K562 (cell line): ENCODE data around the gene SRCAP. TPM values are rescaled to one million over a fixed set of nuclear protein-coding genes. Genes with fewer than 3 reads are reported as not detected.
A peak's percentile ranks its signal among the peaks of the same experiment; 100 is the strongest.

Source experiments
- ATAC-seq: fragments of 200-7000 bp; cut with Tn5 transposase; 3 replicates; pipeline ENCODE4 v1.9.1; 2020; ENCODE audit warnings: moderate library complexity
- BruUV-seq: library from RNA; stranded (reverse); fragments of 400-500 nt; replicated peaks from 2 replicates; lab custom pipeline; 2021; lab: Mats Ljungman, UMichigan
- CTCF ChIA-PET: fragments of 300-600 bp; formaldehyde crosslinking; extraction: SDS; loops from one replicate; lab custom pipeline; 2021; ENCODE audit warnings: low intra/inter-chr PET ratio; lab: Yijun Ruan, JAX
- POLR2A ChIA-PET: fragments of 300-600, 350-650 bp; sonication (Branson Sonifier 250); formaldehyde crosslinking; extraction: SDS; loops from one replicate; lab custom pipeline; 2021; ENCODE audit warnings: antibody characterized with exemption, inconsistent platforms; lab: Yijun Ruan, JAX
- DNase-seq, 4 experiments: peaks; one replicate each; pipeline versions ENCODE4 v3.0.0 to v3.0.0-alpha.2; 2011 to 2018; ENCODE audit warnings: low spot score in 3 of 4, mixed read lengths in 3 of 4; ENCODE audit errors: extremely low read depth in 1 of 4
- FAIRE-seq: peaks from 2 replicates; lab custom pipeline; 2011; peaks lifted over from hg19 to GRCh38; lab: Jason Lieb, UNC
- H2AFZ ChIP-seq: 2 replicates; pipeline ENCODE4 v1.6.0; 2011; ENCODE audit warnings: low read depth, low read length, control low read depth, inconsistent platforms
- H3K27ac ChIP-seq: fragments of 200-600 bp; 3 replicates; pipeline ENCODE4 v1.8.0; 2011; ENCODE audit warnings: low read depth, mild to moderate bottlenecking, control low read depth, inconsistent platforms, low read length, moderate library complexity, mixed read lengths; ENCODE audit errors: extremely low read depth
- H3K27me3 ChIP-seq, 2 experiments: fragments of 300-600 bp in 1 of 2; 2 replicates in 1 of 2; 3 replicates in 1 of 2; pipeline versions ENCODE4 v1.6.0 to v1.8.0; 2011; ENCODE audit warnings: inconsistent platforms in 2 of 2, low read length in 2 of 2, mild to moderate bottlenecking in 1 of 2, mixed read lengths in 1 of 2, moderate library complexity in 1 of 2; ENCODE audit not compliant: control insufficient read depth in 2 of 2, insufficient read depth in 2 of 2
- H3K36me3 ChIP-seq: fragments of 300-600 bp; 3 replicates; pipeline ENCODE4 v1.8.0; 2011; ENCODE audit warnings: mild to moderate bottlenecking, low read length, inconsistent platforms; ENCODE audit not compliant: control insufficient read depth, insufficient read depth
- H3K4me1 ChIP-seq, 2 experiments: fragments of 200-600 bp in 1 of 2; replicated peaks in 1 of 2; 2 replicates in 1 of 2; 3 replicates in 1 of 2; pipeline versions ENCODE4 v1.5.1 to v1.8.0; 2011; ENCODE audit warnings: inconsistent platforms in 2 of 2, low read length in 2 of 2, mild to moderate bottlenecking in 1 of 2, mixed read lengths in 1 of 2, moderate library complexity in 1 of 2; ENCODE audit not compliant: control insufficient read depth in 2 of 2, insufficient read depth in 2 of 2
- H3K4me2 ChIP-seq: 2 replicates; pipeline ENCODE4 v1.6.1; 2011; ENCODE audit warnings: low read length, control low read depth, inconsistent platforms, mixed read lengths; ENCODE audit not compliant: insufficient read depth
- H3K4me3 ChIP-seq: fragments of 200-600 bp; sonication (generic), shearing (Covaris generic); 2 replicates; pipeline ENCODE4 v1.5.1; 2016; ENCODE audit warnings: control low read depth, inconsistent platforms
- H3K79me2 ChIP-seq: fragments of 200-600 bp; 3 replicates; pipeline ENCODE4 v1.8.0; 2011; ENCODE audit warnings: low read length, inconsistent platforms; ENCODE audit not compliant: control insufficient read depth, insufficient read depth
- H3K9ac ChIP-seq, 2 experiments: 2 replicates each; pipeline versions ENCODE4 v1.6.0 to v1.6.1; 2011; ENCODE audit warnings: low read depth in 2 of 2, low read length in 2 of 2, control low read depth in 1 of 2, inconsistent platforms in 1 of 2, mild to moderate bottlenecking in 1 of 2, mixed read lengths in 1 of 2; ENCODE audit not compliant: insufficient read depth in 1 of 2
- H3K9me1 ChIP-seq: one replicate; pipeline ENCODE4 v1.6.0; 2011; ENCODE audit warnings: inconsistent platforms, mild to moderate bottlenecking, low read length, moderate library complexity; ENCODE audit not compliant: control insufficient read depth, insufficient read depth
- H3K9me3 ChIP-seq: replicated peaks from 2 replicates; pipeline ENCODE4 v1.5.1; 2011; ENCODE audit warnings: low read depth, low read length, inconsistent platforms; ENCODE audit not compliant: control insufficient read depth, insufficient read depth
- H4K20me1 ChIP-seq: replicated peaks from 2 replicates; pipeline ENCODE4 v1.6.1; 2011; ENCODE audit warnings: low read length, inconsistent platforms, mixed read lengths; ENCODE audit not compliant: control insufficient read depth, insufficient read depth
- ADNP ChIP-seq: fragments of 200-800 bp; sonication (Bioruptor generic); IDR thresholded peaks from 2 replicates; pipeline ENCODE4 v1.6.1; 2016; ENCODE audit warnings: missing genetic modification characterization, missing compliant biosample characterization
- ARNT ChIP-seq, 2 experiments: fragments of 450-650 bp; IDR thresholded peaks; 2 replicates each; pipeline ENCODE4 v1.6.1; 2016; ENCODE audit warnings: mild to moderate bottlenecking in 1 of 2
- ATF7 ChIP-seq: fragments of 450-650 bp; IDR thresholded peaks from 2 replicates; pipeline ENCODE4 v1.7.1; 2014; ENCODE audit warnings: mild to moderate bottlenecking, moderate library complexity
- BCL6 ChIP-seq: fragments of 250-450 bp; sonication (Bioruptor Pico); IDR thresholded peaks from 2 replicates; pipeline ENCODE4 v1.4.0; 2020
- BDP1 ChIP-seq: IDR thresholded peaks from 3 replicates; pipeline ENCODE4 v1.6.1; 2011; ENCODE audit not compliant: insufficient read length, insufficient read depth
- GTF3C2 ChIP-seq: IDR thresholded peaks from 3 replicates; pipeline ENCODE4 v1.6.1; 2011; ENCODE audit warnings: borderline replicate concordance, mild to moderate bottlenecking, moderate library complexity; ENCODE audit not compliant: insufficient read length; ENCODE audit errors: extremely low read depth
- PPARD ChIP-seq: fragments of 250-450 bp; sonication (Bioruptor Pico); IDR thresholded peaks from 2 replicates; pipeline ENCODE4 v1.8.0; 2022; ENCODE audit warnings: inconsistent platforms, mild to moderate bottlenecking, moderate library complexity
- SREBF2 ChIP-seq: sonication (generic); formaldehyde crosslinking; IDR thresholded peaks from 2 replicates; pipeline ENCODE4 v1.4.0; 2020; ENCODE audit warnings: mild to moderate bottlenecking, missing genetic modification reagents
- ZNF121 ChIP-seq: sonication (generic); formaldehyde crosslinking; conservative IDR thresholded peaks from 2 replicates; pipeline ENCODE4 v1.8.0; 2022; ENCODE audit warnings: missing genetic modification reagents
- ZNF232 ChIP-seq: sonication (generic); formaldehyde crosslinking; IDR thresholded peaks from 2 replicates; pipeline ENCODE4 v1.8.0; 2022; ENCODE audit warnings: mild to moderate bottlenecking, missing genetic modification reagents
- ZNF239 ChIP-seq: fragments of 250-450 bp; sonication (Bioruptor Pico); IDR thresholded peaks from 2 replicates; pipeline ENCODE4 v1.4.0; 2020; ENCODE audit warnings: mild to moderate bottlenecking
- ZNF274 ChIP-seq: IDR thresholded peaks from 2 replicates; pipeline ENCODE4 v1.6.1; 2011; ENCODE audit warnings: low read depth, mild to moderate bottlenecking, low read length, moderate library complexity, borderline replicate concordance
- ZNF311 ChIP-seq: fragments of 250-450 bp; sonication (Bioruptor Pico); IDR thresholded peaks from 2 replicates; pipeline ENCODE4 v1.4.0; 2020; ENCODE audit warnings: mild to moderate bottlenecking, moderate library complexity
- ZNF444 ChIP-seq: fragments of 250-450 bp; sonication (Bioruptor Pico); IDR thresholded peaks from 2 replicates; pipeline ENCODE4 v1.4.0; 2020; ENCODE audit warnings: mild to moderate bottlenecking, moderate library complexity
- ZNF76 ChIP-seq: fragments of 250-450 bp; sonication (Bioruptor Pico); IDR thresholded peaks from 2 replicates; pipeline ENCODE4 v1.4.0; 2020; ENCODE audit warnings: mild to moderate bottlenecking, moderate library complexity, borderline replicate concordance
- ZNF830 ChIP-seq: fragments of 250-450 bp; sonication (Bioruptor Pico); IDR thresholded peaks from 2 replicates; pipeline ENCODE4 v1.5.0; 2021; ENCODE audit warnings: mild to moderate bottlenecking
- ZZZ3 ChIP-seq: fragments of 450-650 bp; IDR thresholded peaks from 2 replicates; pipeline ENCODE4 v1.6.1; 2016; ENCODE audit warnings: antibody characterized with exemption, mild to moderate bottlenecking, moderate library complexity
- WGBS: fragments of 100-300 bp; shearing (Covaris generic); methylation state at CpG from one replicate; pipeline ENCODE4 v1.1.6; 2016; ENCODE audit warnings: low coverage, mixed read lengths; ENCODE audit not compliant: insufficient coverage; ENCODE audit errors: missing lambda C conversion rate; 5-methylcytosine and 5-hydroxymethylcytosine counted together
- in situ Hi-C: fragments of 300-500 bp; cut with MboI; formaldehyde crosslinking; loops from 4 replicates; pipeline ENCODE4 v1.15.0; 2018; ENCODE audit warnings: inconsistent platforms, mixed read lengths
- intact Hi-C: fragments of 100-400 bp; cut with micrococcal nuclease; formaldehyde crosslinking; loops from 2 replicates; pipeline ENCODE4 v1.14.2; 2022
- polyA plus RNA-seq, 8 experiments: library from polyadenylated mRNA; depleted of rRNA in 4 of 8; stranded (reverse) in 5 of 8; unstranded in 3 of 8; fragments of >200 nt; fragmentation: Nextera tagmentation in 2 of 8; fragmentation: Illumina TruSeq in 1 of 8; extraction: Ambion mirVana in 2 of 8; extraction: Trizol in 1 of 8; gene quantifications; 2 replicates each; pipeline versions ENCODE4 v1.2.1 to v1.2.3, GENCODE V29; 2011 to 2014; ENCODE audit warnings: inconsistent platforms in 1 of 8, missing spikeins in 1 of 8
- total RNA-seq, 7 experiments: library from RNA; depleted of rRNA in 6 of 7; stranded (reverse); fragments of >200 nt in 6 of 7; fragmentation: Illumina TruSeq in 2 of 7; extraction: Trizol in 2 of 7; gene quantifications; 2 replicates each; pipeline versions ENCODE4 v1.2.1 to v1.2.3, GENCODE V29; 2011 to 2021; ENCODE audit warnings: low replicate concordance in 1 of 7
- TF ChIP-seq, protein P1 (sequence below): fragments of 450-650 bp; formaldehyde crosslinking; IDR thresholded peaks from 2 replicates; pipeline ENCODE4 v1.4.0; 2020; ENCODE audit warnings: mild to moderate bottlenecking, mixed read lengths
- TF ChIP-seq, protein P2 (sequence below): fragments of 450-650 bp; formaldehyde crosslinking; IDR thresholded peaks from 2 replicates; pipeline ENCODE4 v1.4.0; 2020; ENCODE audit warnings: mild to moderate bottlenecking, moderate library complexity

The SRCAP gene
- total and polyA plus RNA-seq, 9 of the 15 experiments (the other 6 are each of a cell fraction or from before 2014, with no cell fraction given), result 0.21 to 62.6 (median 5.8) TPM

GRCh38 chr16:30761427-30761927 lies 62.5 kb downstream of the SRCAP start:
- Histone ChIP-seq H3K9ac (peak overlapping the region; percentile 55 to 95), H2AFZ (peak overlapping the region; percentile 92), H3K79me2 (peaks cover 42% of the 10 kb centered on the region), H3K9me1 (no peaks in the 10 kb centered on the region), H3K4me1 (peaks cover 19 to 47% of the 10 kb centered on the region in 2 experiments; a peak in 4 of 5 replicates), H3K27ac (peak overlapping the region; percentile 54), H3K27me3 (no peaks in the 10 kb centered on the region), H3K36me3 (peaks cover 75% of the 10 kb centered on the region), H4K20me1 (no peaks in the 10 kb centered on the region), H3K4me2 (peak overlapping the region; percentile 94), H3K4me3 (peak overlapping the region; percentile 88), H3K9me3 (no peaks in the 10 kb centered on the region)
- ChIA-PET CTCF (no interaction called here), POLR2A (interaction anchor here (1.0 to 3.7 kb wide), 5 partner anchors 9 to 15 kb away, joined by 3 to 28 read pairs (median 7); partner anchors contain the start of gene PHKG2)
- WGBS, result 0% methylated on average over 62 of the region's 64 CpGs
- in situ Hi-C loops (no loop called here), intact Hi-C loops (loop anchor here (5.0 kb wide), 1 partner anchor 51 kb away; no protein-coding TSS in a partner anchor)
- BruUV-seq, result TSS peak; percentile 62
- DNase-seq, result peak; percentile 54 to 81 (median 63)
- FAIRE-seq, result peak; percentile 48
- ATAC-seq, result peak; percentile 70
- TF ChIP-seq ZNF830 (CRISPR knock-in tag) (no peak), ZNF239 (CRISPR knock-in tag) (no peak), BDP1 (no peak), GTF3C2 (no peak), ZNF232 (CRISPR knock-in tag) (peak; percentile 71; the same call in 1 of the 2 replicates), ZNF76 (CRISPR knock-in tag) (no peak), ADNP (tag) (no peak), ZZZ3 (no peak), SREBF2 (no peak), ZNF311 (CRISPR knock-in tag) (no peak), ZNF444 (no peak), ATF7 (no peak), ZNF274 (no peak), ZNF121 (CRISPR knock-in tag) (no peak), ARNT (IDR thresholded peaks at IDR 0.05) (no peak), BCL6 (CRISPR knock-in tag) (no peak), PPARD (CRISPR knock-in tag) (no peak)
- TF ChIP-seq, protein P1, sequence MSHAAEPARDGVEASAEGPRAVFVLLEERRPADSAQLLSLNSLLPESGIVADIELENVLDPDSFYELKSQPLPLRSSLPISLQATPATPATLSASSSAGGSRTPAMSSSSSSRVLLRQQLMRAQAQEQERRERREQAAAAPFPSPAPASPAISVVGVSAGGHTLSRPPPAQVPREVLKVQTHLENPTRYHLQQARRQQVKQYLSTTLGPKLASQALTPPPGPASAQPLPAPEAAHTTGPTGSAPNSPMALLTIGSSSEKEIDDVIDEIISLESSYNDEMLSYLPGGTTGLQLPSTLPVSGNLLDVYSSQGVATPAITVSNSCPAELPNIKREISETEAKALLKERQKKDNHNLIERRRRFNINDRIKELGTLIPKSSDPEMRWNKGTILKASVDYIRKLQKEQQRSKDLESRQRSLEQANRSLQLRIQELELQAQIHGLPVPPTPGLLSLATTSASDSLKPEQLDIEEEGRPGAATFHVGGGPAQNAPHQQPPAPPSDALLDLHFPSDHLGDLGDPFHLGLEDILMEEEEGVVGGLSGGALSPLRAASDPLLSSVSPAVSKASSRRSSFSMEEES, result no peak
- TF ChIP-seq, protein P2, sequence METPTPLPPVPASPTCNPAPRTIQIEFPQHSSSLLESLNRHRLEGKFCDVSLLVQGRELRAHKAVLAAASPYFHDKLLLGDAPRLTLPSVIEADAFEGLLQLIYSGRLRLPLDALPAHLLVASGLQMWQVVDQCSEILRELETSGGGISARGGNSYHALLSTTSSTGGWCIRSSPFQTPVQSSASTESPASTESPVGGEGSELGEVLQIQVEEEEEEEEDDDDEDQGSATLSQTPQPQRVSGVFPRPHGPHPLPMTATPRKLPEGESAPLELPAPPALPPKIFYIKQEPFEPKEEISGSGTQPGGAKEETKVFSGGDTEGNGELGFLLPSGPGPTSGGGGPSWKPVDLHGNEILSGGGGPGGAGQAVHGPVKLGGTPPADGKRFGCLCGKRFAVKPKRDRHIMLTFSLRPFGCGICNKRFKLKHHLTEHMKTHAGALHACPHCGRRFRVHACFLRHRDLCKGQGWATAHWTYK (CRISPR knock-in tag), result no peak
